Astrocyte of the spinal cord (primary cell): Measurements from ENCODE around the gene TTLL13.

Source experiments
- DNase-seq: peaks from one replicate; pipeline ENCODE4 v3.0.0; 2011; ENCODE audit warnings: low read depth, low spot score
- H3K4me3 ChIP-seq: 2 replicates; pipeline ENCODE4 v1.5.1; 2011; ENCODE audit warnings: low read depth, mild to moderate bottlenecking, low read length, moderate library complexity
- CTCF ChIP-seq: IDR thresholded peaks from 2 replicates; pipeline ENCODE4 v1.5.1; 2012; ENCODE audit warnings: low read depth, mild to moderate bottlenecking, low read length, inconsistent platforms
- in situ Hi-C: cut with HindIII; loops from 2 replicates; pipeline ENCODE4 v1.10.0; 2017; ENCODE audit warnings: low sequenced_read_pairs

The TTLL13 gene

GRCh38 chr15:90210593-90210992 is 38.8 kb upstream of the TTLL13 start:
- no peak for TF ChIP-seq CTCF
- H3K4me3 ChIP-seq = no peak overlapping the region
- in situ Hi-C loops = no loop called here
- no peak for DNase-seq

DNA sequence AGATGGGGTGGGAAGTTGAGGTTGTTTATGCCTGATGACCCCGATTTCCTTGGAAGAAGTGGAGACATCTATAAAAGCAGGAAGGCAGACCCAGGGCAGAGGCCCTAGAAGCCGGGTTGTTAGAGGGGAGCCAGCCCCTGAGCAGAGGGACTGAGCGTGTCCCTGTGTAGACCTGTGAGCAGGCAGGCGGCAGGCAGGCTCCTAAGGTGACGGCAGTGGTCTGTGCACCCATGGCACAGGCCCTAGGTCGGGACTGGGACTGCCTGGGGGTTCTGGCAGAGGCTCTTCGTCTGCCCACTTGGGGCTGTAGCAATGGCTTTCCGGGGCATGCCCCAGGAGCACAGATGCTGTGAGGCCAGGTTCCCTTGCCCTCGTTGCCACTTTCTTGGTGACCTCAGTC is 38.3 kb upstream of the TTLL13 start:
- TF ChIP-seq CTCF = no peak
- in situ Hi-C loops = no loop called here
- H3K4me3 ChIP-seq = no peak overlapping the region
- no peak for DNase-seq

- H3K4me3 ChIP-seq = no peak overlapping the region
- in situ Hi-C loops = no loop called here
- TF ChIP-seq CTCF = no peak
- DNase-seq = peak; percentile 60
Measured at GRCh38 chr15:90211440-90212143, 37.8 kb upstream of the TTLL13 start.

- in situ Hi-C loops = no loop called here
- no peak for DNase-seq
Measured at GRCh38 chr15:90212221-90213098, 36.9 kb upstream of the TTLL13 start.

GRCh38 chr15:90213122-90213817 is 36.1 kb upstream of the TTLL13 start:
- no peak for TF ChIP-seq CTCF
- in situ Hi-C loops = no loop called here
- H3K4me3 ChIP-seq = no peak overlapping the region
- DNase-seq = no peak

More at GRCh38 chr15:90212221-90213098, 36.9 kb upstream of the TTLL13 start:
- H3K4me3 ChIP-seq = no peak overlapping the region
- no peak for TF ChIP-seq CTCF

GRCh38 chr15:90213818-90214204 is 35.5 kb upstream of the TTLL13 start:
- in situ Hi-C loops = no loop called here
- TF ChIP-seq CTCF = no peak
- DNase-seq = no peak
- H3K4me3 ChIP-seq = no peak overlapping the region
